ENCODE results near the gene ITPR2. TPM values are rescaled to one million over a fixed set of nuclear protein-coding genes. Genes with fewer than 3 reads are reported as not detected.

The ITPR2 gene
- polyA plus RNA-seq, 1 of the 3 experiments (the other 2 are of a cell fraction), result 2.3 TPM

DNA sequence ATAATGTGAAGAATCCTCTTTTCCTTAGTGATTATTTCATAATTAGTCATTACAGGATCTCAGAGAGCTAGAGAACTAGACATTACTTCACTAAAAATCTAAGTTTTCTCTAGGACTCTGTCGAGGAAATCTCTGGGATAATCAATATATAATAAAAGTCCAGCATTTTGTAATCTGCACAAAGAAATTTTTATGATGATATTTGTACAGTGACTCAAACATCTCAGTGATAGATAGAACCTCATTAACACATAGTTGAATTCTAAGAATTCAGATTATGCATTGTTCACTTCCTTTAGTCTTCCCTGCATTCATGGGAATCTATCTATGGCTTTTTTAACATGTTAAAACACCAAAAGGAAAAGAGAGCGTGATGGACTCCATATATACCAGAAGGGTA is 11.0 kb downstream of the ITPR2 start:
- WGBS (ENCODE audit: low lambda C conversion rate), result 75% methylated on average over 2 of the region's 2 CpGs
- H3K9me3 ChIP-seq, result no peaks in the 10 kb centered on the region
- no peaks in the 10 kb centered on the region for H3K9me2 ChIP-seq
- no peak overlapping the region; the same call in 1 of the 2 replicates for H2AFZ ChIP-seq (ENCODE audit: low read depth)
- peak overlapping the region in 1 of 2 experiments; percentile 76; a peak in 2 of 4 replicates for H3K27ac ChIP-seq (ENCODE audit: low read depth in 2 of 2, low read length in 1 of 2)
- TF ChIP-seq, protein P1, sequence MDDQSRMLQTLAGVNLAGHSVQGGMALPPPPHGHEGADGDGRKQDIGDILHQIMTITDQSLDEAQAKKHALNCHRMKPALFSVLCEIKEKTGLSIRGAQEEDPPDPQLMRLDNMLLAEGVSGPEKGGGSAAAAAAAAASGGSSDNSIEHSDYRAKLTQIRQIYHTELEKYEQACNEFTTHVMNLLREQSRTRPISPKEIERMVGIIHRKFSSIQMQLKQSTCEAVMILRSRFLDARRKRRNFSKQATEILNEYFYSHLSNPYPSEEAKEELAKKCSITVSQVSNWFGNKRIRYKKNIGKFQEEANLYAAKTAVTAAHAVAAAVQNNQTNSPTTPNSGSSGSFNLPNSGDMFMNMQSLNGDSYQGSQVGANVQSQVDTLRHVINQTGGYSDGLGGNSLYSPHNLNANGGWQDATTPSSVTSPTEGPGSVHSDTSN (IDR thresholded peaks at IDR 0.05), result no peak
- TF ChIP-seq FOXJ3 (CRISPR knock-in tag; IDR thresholded peaks at IDR 0.05), result no peak
- no peak for TF ChIP-seq YY1 (IDR thresholded peaks at IDR 0.05; ENCODE audit: low read depth)
- no peak for TF ChIP-seq EP300 (IDR thresholded peaks at IDR 0.05; ENCODE audit: borderline replicate concordance in 1 of 2, low read depth in 1 of 2, low read length in 1 of 2)
- TF ChIP-seq RCOR1 (IDR thresholded peaks at IDR 0.05; ENCODE audit: low read length), result no peak
- no peak for TF ChIP-seq USF2 (IDR thresholded peaks at IDR 0.05; ENCODE audit: borderline replicate concordance, low read depth, low read length)
- TF ChIP-seq SMC3 (IDR thresholded peaks at IDR 0.05; ENCODE audit: low read depth, low read length), result no peak
- TF ChIP-seq RFX5 (IDR thresholded peaks at IDR 0.05; ENCODE audit: low read length), result no peak
- TF ChIP-seq FOXM1 (IDR thresholded peaks at IDR 0.05; ENCODE audit: low read depth), result no peak
- TF ChIP-seq, protein P2, sequence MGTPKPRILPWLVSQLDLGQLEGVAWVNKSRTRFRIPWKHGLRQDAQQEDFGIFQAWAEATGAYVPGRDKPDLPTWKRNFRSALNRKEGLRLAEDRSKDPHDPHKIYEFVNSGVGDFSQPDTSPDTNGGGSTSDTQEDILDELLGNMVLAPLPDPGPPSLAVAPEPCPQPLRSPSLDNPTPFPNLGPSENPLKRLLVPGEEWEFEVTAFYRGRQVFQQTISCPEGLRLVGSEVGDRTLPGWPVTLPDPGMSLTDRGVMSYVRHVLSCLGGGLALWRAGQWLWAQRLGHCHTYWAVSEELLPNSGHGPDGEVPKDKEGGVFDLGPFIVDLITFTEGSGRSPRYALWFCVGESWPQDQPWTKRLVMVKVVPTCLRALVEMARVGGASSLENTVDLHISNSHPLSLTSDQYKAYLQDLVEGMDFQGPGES (IDR thresholded peaks at IDR 0.05; ENCODE audit: low read depth, low read length), result no peak
- no peak for TF ChIP-seq ELF1 (IDR thresholded peaks at IDR 0.05)
- no peak for TF ChIP-seq USF1 (IDR thresholded peaks at IDR 0.05; ENCODE audit: borderline replicate concordance, low read depth)
- TF ChIP-seq FOSL2 (IDR thresholded peaks at IDR 0.05; ENCODE audit: borderline replicate concordance, low read depth), result no peak
- no peaks in the 10 kb centered on the region for H3K27me3 ChIP-seq (ENCODE audit: insufficient read depth)
- peaks cover 13% of the 10 kb centered on the region for H3F3A ChIP-seq (replicated peaks; ENCODE audit: insufficient read depth)
- ChIA-PET POLR2A (no interaction called here), CTCF (interaction anchor here (0.9 to 2.5 kb wide), 4 partner anchors 9 to 63 kb away, joined by 3 to 10 read pairs (median 6); partner anchors contain the start of gene ITPR2)
- peak overlapping the region; percentile 46; the same call in 1 of the 2 replicates for H3K9ac ChIP-seq
- peaks cover 39% of the 10 kb centered on the region for H3K79me2 ChIP-seq (ENCODE audit: insufficient read depth)
- H3K4me2 ChIP-seq, result peak overlapping the region; percentile 56
- no peaks in the 10 kb centered on the region for H4K20me1 ChIP-seq (ENCODE audit: insufficient read depth)
- no peaks in the 10 kb centered on the region for H3K36me3 ChIP-seq (replicated peaks in 1 of 2; ENCODE audit: control insufficient read depth in 1 of 2, insufficient read depth in 2 of 2, low read length in 1 of 2)
- no peak for DNase-seq
- H3K4me1 ChIP-seq (ENCODE audit: control insufficient read depth in 1 of 2, insufficient read depth in 2 of 2, low read depth in 1 of 2, low read length in 1 of 2), result peaks cover 0 to 4% of the 10 kb centered on the region in 2 experiments; a peak in 3 of 4 replicates
- no peak overlapping the region for H3K4me3 ChIP-seq (ENCODE audit: low read depth in 2 of 2, low read length in 1 of 2)
